ENCODE data around the gene MLKL.
A peak's percentile ranks its signal among the peaks of the same experiment; 100 is the strongest.
"Not testable (repeated sequence)": the region's sequence is repeated elsewhere in the genome, so short reads cannot be mapped to it uniquely, and the experiment has no call there.

MLKL gene

DNA sequence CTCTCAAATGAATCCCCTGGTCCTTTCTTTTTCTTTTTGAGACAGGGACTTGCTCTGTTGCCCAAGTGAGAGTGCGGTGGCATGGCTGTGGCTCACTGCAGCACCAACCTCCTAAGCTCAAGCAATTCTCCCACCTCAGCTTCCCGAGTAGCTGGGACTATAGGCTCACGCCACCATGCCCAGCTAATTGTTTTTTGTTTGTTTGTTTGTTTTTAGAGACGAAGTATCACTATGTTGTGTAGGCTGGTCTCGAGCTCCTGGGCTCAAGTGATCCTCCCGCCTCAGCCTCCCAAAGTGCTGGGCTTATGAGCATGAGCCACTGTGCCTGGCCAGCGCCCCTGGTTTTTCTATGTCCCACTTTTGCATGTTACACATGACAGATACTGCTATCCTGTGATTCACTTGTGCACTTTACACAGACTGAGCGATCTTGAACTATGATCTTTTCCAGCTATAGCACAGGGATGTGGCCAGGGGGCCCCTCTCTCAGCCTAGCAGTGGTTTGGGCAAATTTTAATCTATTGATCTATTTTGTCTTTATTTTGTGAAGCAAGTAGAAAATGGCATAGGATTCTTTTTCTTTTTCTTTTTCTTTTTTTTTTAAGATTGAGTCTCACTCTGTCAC, 31.3 kb upstream of the MLKL start:
- no peak for DNase-seq

- no peak for DNase-seq
These were observed 29.4 kb upstream of the MLKL start for GRCh38 chr16:74729783-74730683.

DNA sequence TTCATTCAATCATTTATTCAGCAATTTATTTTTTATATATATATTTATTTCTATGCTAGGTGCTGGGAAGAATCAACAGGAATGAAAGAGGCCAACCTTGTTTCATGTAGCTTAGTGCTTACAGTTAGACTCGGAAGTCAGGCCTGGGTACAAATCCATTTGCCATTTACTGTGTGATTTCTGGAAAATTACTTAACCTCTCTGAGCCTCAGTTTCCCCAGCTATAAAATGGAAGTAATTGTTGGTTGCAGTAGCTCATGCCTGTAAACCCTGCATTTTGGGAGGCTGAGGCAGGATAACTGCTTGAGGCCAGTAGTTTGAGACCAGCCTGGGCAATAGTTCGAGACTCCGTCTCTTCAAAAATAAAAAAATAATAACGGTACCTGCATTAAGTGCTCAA, 27.2 kb upstream of the MLKL start:
- DNase-seq, result no peak

- DNase-seq, result no peak
These were observed 26.1 kb upstream of the MLKL start for GRCh38 chr16:74726716-74727115.

DNA sequence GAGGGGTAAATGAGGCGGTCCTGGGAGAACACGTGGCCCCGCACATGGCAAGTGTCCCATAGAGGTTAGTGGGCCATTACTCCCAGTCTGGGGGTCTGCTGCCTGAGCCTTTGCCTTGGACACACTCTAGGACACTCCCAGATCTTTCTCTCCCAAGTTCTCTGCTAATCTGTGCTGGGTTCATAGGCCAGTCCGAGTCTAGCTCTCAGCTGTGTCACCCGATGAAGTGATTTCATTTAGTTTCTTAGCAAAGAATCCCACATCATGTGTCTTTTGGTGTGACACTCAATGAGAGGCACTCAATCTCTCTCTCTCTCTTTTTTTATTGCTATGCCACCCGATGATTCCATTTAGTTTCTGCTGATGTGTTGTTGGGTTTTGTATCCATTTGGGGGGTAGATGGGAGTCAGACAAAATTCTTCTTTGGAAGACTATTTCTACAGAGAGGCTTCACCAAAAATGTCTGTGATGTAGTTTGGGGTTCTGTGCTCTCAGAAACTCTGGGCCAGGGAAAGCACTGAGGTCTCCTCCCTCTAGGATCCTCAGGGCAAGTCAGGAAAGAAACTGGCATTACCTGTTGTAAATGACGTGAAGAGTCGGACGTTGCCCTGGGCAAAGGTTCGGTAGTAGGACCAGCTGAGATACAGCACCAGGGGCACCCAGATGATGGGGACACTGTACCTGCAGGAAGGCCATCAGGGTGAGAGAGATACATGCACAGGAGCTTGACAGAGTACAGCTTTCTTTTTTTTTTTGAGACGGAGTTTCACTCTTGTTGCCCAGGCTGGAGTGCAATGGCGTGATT, 25.2 kb upstream of the MLKL start:
- no peak for DNase-seq

DNA sequence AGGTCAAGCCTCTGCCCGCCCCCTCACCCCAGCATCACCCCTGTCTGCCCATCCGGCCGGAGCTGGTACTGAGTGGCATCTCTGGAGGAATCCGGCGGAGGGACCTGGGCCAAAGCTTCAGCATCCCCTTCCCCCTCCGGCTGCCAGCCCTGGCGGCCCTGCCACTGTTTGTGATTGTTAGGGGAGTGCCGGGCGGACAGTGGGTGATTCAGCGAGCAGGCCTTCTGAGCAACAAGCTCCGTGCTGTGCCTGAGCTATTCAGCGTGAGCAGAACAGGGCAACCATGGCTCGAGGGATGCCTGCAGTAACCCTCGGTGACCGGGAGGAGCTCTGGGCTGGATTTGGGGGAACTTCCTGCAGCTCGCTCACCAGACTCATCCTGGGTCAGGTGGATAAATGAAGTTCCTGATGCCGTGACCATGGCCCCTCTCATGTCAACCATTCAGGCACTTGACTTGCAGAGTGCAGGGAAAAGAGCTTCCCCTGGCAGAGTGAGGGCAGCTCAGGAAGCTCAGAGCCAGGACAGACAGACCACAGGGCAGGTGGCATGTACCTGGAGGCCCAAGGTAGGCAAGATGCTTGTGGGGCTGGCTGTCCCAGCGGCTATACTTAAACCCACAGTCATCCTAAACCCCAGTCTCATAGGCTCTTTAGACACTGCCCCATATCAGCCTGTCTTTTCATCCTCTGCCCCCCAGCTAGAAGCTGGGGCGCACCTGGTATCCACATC, 24.3 kb upstream of the MLKL start:
- DNase-seq, result no peak

DNA sequence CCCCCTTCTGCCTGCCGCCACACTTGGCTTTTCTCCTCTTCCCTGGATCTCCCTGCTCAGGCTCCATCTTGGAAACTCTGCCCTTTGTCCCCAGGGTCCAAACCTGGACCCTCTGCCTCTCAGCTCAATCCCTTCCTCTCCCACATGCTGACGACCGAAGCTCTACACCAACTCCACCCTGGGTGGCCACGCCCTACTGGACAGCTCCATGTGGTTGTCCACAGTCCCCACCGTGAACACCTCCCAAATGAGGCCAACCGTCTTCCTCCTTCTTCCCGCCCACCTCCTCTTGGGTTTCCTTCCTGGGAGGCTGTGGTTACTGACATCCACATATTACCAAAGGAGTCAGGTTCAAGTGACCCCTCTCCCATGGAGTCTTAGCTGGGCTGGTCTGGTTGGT, 22.6 kb upstream of the MLKL start:
- no peak for DNase-seq

DNA sequence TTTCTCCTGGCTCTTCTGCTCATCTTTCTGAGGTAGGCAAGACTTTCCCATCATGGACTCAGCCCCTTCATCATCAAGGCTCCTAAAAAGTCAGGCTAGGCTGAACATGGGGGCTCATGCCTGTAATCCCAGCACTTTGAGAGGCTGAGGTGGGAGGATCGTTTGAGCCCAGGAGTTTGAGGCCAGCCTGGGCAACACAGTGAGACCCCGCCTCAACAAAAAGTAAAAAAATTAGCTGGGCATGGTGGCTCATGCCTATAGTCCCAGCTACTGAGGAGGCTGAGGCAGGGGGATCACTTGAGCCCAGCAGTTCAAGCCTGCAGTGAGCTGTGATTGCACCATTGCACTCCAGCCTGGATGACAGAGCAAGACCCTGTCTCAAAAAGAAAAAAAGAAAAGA, 21.5 kb upstream of the MLKL start:
- not testable (repeated sequence) for DNase-seq

- no peak for DNase-seq
These were observed 21.1 kb upstream of the MLKL start for GRCh38 chr16:74721716-74722115.

GRCh38 chr16:74720579-74720978, 19.9 kb upstream of the MLKL start:
- no peak for DNase-seq

GRCh38 chr16:74718741-74719610, 18.3 kb upstream of the MLKL start:
- DNase-seq, result no peak

DNA sequence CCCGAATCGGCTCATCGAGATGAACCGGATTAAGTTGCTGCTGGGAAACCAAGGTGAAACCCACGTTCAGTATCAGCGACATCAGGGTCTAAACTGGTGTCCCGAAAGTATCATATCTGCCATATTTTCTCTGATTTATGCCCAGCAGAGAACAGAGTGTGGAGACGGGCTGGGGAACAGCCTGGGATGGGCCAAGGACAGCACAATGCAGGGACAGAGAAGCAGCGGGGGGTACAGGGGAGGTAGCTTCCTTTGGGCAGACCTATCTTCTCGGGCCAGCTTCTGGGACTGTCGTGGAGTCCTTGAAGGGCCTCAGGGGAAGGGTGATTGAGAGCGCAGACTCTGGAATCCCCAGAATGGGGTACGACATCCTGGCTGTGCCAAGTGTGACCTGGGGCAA, 17.5 kb upstream of the MLKL start:
- no peak for DNase-seq

GRCh38 chr16:74717367-74717766, 16.7 kb upstream of the MLKL start:
- DNase-seq, result no peak

- DNase-seq, result no peak
These were observed 15.7 kb upstream of the MLKL start for GRCh38 chr16:74716355-74716754.

DNA sequence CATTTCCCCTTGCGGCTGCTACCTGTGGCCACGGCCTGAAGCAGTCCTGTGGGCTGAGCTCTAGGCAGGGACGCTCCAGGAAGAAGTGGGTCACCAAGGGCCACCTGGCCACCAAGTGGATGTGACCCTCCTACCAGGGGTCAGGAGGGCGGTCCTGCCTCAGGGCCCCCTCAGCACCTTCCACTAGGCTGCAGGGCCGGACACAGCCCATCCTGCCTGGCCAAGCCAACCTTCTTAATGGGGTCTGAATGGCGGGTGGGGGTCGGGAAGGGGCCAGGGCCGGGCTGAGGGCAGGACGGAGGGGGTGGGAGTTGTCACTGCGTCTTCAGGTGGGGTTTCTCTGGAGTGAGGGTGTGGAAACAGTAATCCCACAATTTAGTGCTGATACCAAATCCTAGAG, 13.2 kb upstream of the MLKL start:
- DNase-seq, result no peak

GRCh38 chr16:74713325-74713724, 12.7 kb upstream of the MLKL start:
- no peak for DNase-seq

DNA sequence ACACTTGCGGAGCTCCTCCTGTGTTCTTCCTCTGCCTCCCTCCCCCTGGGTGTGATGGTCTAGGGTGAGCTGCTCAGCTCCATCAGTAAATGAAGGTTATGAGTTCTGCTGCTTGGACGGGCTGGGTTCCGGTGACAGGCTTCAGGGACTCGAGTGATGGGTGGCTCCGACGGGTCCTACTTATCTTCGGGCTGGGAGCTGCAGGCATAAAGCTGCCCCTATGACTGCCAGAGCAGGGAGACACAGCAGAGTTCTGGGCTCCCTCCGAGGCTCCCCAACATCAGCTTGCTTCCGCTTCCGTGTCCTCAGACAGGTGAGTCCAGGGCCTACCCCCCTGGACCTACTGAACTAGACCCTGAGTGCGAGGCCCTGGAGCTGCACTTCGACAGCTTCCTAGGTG, 11.3 kb upstream of the MLKL start:
- no peak for DNase-seq

- no peak for DNase-seq
These were observed 9.7 kb upstream of the MLKL start for GRCh38 chr16:74710401-74710800.

- DNase-seq, result peak; percentile 13 to 67
These were observed 8.8 kb upstream of the MLKL start for GRCh38 chr16:74709441-74709877.

GRCh38 chr16:74700116-74700437, 585 bp downstream of the MLKL start:
- DNase-seq, result peak in 1 of 2 experiments; percentile 47

DNA sequence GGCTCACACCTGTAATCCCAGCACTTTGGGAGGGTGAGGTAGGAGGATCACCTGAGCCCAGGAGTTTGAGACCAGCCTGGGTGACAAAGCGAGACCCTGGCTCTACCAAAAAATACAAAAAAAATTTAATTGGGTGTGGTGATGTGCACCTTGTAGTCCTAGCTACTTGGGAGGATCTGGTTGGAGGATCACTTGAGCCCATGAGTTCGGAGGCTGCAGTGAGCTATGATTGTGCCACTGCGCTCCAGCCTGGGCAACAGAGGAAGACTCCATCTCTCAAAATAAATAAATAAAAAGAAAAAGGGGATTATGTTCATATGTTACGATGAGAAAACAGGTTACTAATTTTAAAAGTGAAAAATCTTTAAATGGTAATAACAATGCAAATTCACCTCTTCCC, 996 bp downstream of the MLKL start:
- no peak for DNase-seq

DNA sequence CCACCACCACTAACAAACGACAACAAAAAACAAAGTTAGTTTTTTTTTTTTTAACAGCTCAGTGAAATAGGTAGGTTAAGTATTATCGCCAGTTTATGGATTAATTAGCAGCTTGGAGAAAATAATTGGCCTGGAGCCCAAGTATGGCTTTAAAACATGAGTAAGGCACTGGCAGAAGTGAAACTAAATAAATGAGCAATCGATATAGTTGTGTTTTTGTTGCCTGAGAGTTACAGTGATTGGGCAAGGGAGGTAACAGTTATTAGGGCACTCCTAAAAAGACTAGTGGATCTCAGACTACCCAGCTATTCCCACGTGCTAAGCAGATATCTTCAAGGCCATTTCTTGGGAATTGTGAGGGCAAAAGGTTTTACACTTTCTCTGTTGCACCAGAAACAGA, 2.4 kb downstream of the MLKL start:
- no peak for DNase-seq

Data from SW 1271 (cell line).